HG03060 (cell line): ENCODE data around the gene WFIKKN1.

Experiments used
- ATAC-seq: cut with Tn5 transposase; IDR thresholded peaks from one replicate; pipeline ENCODE4 v1.9.1; 2021; ENCODE audit warnings: low read depth, moderate number of reproducible peaks; ENCODE audit not compliant: unreplicated experiment

Gene WFIKKN1

GRCh38 chr16:671353-672131 lies 40.8 kb downstream of the WFIKKN1 start:
- ATAC-seq: no peak

- no peak for ATAC-seq
These were observed 41.6 kb downstream of the WFIKKN1 start for GRCh38 chr16:672371-672770.

GRCh38 chr16:672851-673250 lies 42.1 kb downstream of the WFIKKN1 start:
- ATAC-seq: no peak

GRCh38 chr16:673399-673991 lies 42.7 kb downstream of the WFIKKN1 start:
- ATAC-seq: no peak

GRCh38 chr16:674214-674881 lies 43.6 kb downstream of the WFIKKN1 start:
- ATAC-seq: no peak

GRCh38 chr16:674968-675883 lies 44.4 kb downstream of the WFIKKN1 start, which contains the start of gene RHBDL1:
TSS of gene RHBDL1 (plus strand) at chr16:675671. CDS start at chr16:675791, 120 bp downstream.
- no peak for ATAC-seq

GRCh38 chr16:675884-676564 lies 45.2 kb downstream of the WFIKKN1 start:
- ATAC-seq: no peak

- ATAC-seq: no peak
These were observed 45.7 kb downstream of the WFIKKN1 start for GRCh38 chr16:676565-676902.

- no peak for ATAC-seq
These were observed 46.1 kb downstream of the WFIKKN1 start for GRCh38 chr16:676913-677312.

- ATAC-seq: no peak
These were observed 46.8 kb downstream of the WFIKKN1 start for GRCh38 chr16:677316-678190.

- no peak for ATAC-seq
These were observed 47.5 kb downstream of the WFIKKN1 start for GRCh38 chr16:678209-678857.

GRCh38 chr16:678858-679813 lies 48.4 kb downstream of the WFIKKN1 start:
- no peak for ATAC-seq

- no peak for ATAC-seq
These were observed 49.2 kb downstream of the WFIKKN1 start, which contains the start of gene STUB1 for GRCh38 chr16:679814-680624. TSS of gene STUB1 (plus strand) at chr16:680410. CDS start at chr16:680526, 116 bp downstream.

GRCh38 chr16:680625-680945 lies 49.8 kb downstream of the WFIKKN1 start:
- no peak for ATAC-seq

GRCh38 chr16:680967-681745 lies 50.4 kb downstream of the WFIKKN1 start:
- no peak for ATAC-seq
